Measurements from ENCODE around the gene DUSP22.

Gene DUSP22

GRCh38 chr6:386688-387266 lies 94.5 kb downstream of the DUSP22 start:
- H3K4me3 ChIP-seq (ENCODE audit: low read depth, low read length): no peak overlapping the region
- peaks cover 49% of the 10 kb centered on the region for H3K27me3 ChIP-seq (ENCODE audit: insufficient read depth, low read length)
- no peaks in the 10 kb centered on the region for H3K79me2 ChIP-seq (ENCODE audit: control insufficient read depth, insufficient read depth, low read length, unreplicated experiment)
- no peak overlapping the region for H2AFZ ChIP-seq (ENCODE audit: low read length, unreplicated experiment)
- no peak overlapping the region for H3K27ac ChIP-seq (ENCODE audit: low read depth, low read length)
- peaks cover 9% of the 10 kb centered on the region for H3K4me1 ChIP-seq (ENCODE audit: control insufficient read depth, insufficient read depth, low read length, unreplicated experiment)
- H3K36me3 ChIP-seq (ENCODE audit: insufficient read depth, low read length): no peaks in the 10 kb centered on the region

DNA sequence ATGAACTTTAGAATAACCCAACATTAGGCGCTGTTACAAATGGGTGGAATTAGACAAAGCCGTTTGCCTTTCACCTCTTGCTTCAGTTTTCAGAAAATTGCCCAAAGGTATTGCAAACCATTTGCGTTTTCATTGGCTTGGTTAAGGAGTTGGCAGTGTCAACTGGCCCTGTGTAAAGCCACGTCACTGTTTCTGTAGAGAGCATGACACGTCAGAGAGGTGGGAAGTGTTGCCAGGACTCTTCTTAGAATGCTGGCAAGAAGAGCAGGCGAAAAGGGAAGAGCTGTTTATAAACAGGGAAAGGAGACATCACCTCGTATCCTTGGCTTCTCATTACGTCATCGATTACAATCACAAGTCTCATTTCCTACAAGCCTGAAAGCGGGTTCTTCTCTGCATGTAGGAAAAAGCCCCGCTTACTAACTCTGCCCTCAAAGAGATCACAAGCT lies 95.0 kb downstream of the DUSP22 start:
- H3K79me2 ChIP-seq (ENCODE audit: control insufficient read depth, insufficient read depth, low read length, unreplicated experiment): no peaks in the 10 kb centered on the region
- no peak overlapping the region for H2AFZ ChIP-seq (ENCODE audit: low read length, unreplicated experiment)
- no peak overlapping the region for H3K4me3 ChIP-seq (ENCODE audit: low read depth, low read length)
- H3K27ac ChIP-seq (ENCODE audit: low read depth, low read length): no peak overlapping the region
- no peaks in the 10 kb centered on the region for H3K36me3 ChIP-seq (ENCODE audit: insufficient read depth, low read length)
- peaks cover 50% of the 10 kb centered on the region for H3K27me3 ChIP-seq (ENCODE audit: insufficient read depth, low read length)
- H3K4me1 ChIP-seq (ENCODE audit: control insufficient read depth, insufficient read depth, low read length, unreplicated experiment): peaks cover 10% of the 10 kb centered on the region

DNA sequence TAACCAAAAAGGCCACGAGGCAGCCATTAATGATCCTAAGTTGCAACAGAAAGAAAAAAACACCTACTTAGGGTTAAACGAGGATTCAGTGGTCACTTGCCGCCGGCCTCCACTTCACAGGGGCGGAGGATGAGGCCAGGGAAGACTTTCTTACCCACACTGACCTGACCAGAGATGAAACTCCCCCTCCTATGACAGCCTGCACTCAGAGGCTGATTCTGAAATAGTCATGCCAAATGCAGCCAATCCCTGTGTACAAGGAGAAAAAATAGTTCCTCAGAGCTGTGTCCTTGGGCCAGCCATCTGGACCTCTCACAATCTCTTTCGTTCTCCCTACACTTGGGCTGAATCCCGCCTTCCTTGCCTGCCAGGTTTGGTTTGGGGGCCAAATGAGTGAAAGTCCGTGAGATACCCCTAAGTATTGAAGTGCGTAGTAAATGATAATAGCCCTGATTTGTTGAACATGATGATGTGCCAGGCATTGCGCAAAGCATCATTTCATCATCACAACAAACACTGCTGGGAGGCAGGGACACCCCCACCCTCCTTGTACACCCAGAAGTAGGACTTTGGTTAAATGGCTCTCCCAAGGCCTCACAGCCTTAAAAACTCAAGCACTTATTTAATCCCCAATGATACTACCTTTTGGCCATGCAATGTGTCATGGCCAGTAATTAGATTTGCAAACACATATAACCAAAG lies 96.1 kb downstream of the DUSP22 start:
- Histone ChIP-seq H2AFZ (ENCODE audit: low read length, unreplicated experiment) (no peak overlapping the region), H3K27me3 (ENCODE audit: insufficient read depth, low read length) (peaks cover 60% of the 10 kb centered on the region), H3K4me1 (ENCODE audit: control insufficient read depth, insufficient read depth, low read length, unreplicated experiment) (peaks cover 10% of the 10 kb centered on the region), H3K4me3 (ENCODE audit: low read depth, low read length) (no peak overlapping the region), H3K36me3 (ENCODE audit: insufficient read depth, low read length) (no peaks in the 10 kb centered on the region), H3K27ac (ENCODE audit: low read depth, low read length) (no peak overlapping the region), H3K79me2 (ENCODE audit: control insufficient read depth, insufficient read depth, low read length, unreplicated experiment) (no peaks in the 10 kb centered on the region)

DNA sequence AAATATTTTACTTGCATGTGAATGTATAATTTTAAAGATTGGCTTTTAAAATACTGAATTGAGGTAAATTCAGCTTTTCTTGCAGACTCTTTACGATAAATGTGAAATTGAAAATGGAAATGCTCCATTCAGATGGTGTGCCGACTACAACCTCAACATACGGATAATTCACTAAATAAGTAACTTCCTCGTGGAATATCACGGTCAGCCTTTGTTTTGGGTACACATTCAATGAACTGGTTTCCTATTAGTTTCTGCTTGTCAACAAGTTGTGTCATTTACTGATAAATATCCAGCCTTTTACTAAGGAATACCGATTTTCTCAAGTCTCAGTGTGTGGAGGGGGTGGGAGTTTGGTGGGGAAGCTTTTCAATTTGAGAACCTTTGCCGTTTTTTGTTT lies 96.9 kb downstream of the DUSP22 start:
- Histone ChIP-seq H3K4me1 (ENCODE audit: control insufficient read depth, insufficient read depth, low read length, unreplicated experiment) (peaks cover 5% of the 10 kb centered on the region), H3K79me2 (ENCODE audit: control insufficient read depth, insufficient read depth, low read length, unreplicated experiment) (no peaks in the 10 kb centered on the region), H3K36me3 (ENCODE audit: insufficient read depth, low read length) (no peaks in the 10 kb centered on the region), H3K27me3 (ENCODE audit: insufficient read depth, low read length) (peaks cover 68% of the 10 kb centered on the region), H3K4me3 (ENCODE audit: low read depth, low read length) (no peak overlapping the region), H3K27ac (ENCODE audit: low read depth, low read length) (no peak overlapping the region), H2AFZ (ENCODE audit: low read length, unreplicated experiment) (no peak overlapping the region)

GRCh38 chr6:389622-390021 lies 97.3 kb downstream of the DUSP22 start:
- H3K4me1 ChIP-seq (ENCODE audit: control insufficient read depth, insufficient read depth, low read length, unreplicated experiment): peaks cover 5% of the 10 kb centered on the region
- H3K27ac ChIP-seq (ENCODE audit: low read depth, low read length): no peak overlapping the region
- peaks cover 68% of the 10 kb centered on the region for H3K27me3 ChIP-seq (ENCODE audit: insufficient read depth, low read length)
- H3K36me3 ChIP-seq (ENCODE audit: insufficient read depth, low read length): no peaks in the 10 kb centered on the region
- H3K79me2 ChIP-seq (ENCODE audit: control insufficient read depth, insufficient read depth, low read length, unreplicated experiment): no peaks in the 10 kb centered on the region
- no peak overlapping the region for H3K4me3 ChIP-seq (ENCODE audit: low read depth, low read length)
- no peak overlapping the region for H2AFZ ChIP-seq (ENCODE audit: low read length, unreplicated experiment)

DNA sequence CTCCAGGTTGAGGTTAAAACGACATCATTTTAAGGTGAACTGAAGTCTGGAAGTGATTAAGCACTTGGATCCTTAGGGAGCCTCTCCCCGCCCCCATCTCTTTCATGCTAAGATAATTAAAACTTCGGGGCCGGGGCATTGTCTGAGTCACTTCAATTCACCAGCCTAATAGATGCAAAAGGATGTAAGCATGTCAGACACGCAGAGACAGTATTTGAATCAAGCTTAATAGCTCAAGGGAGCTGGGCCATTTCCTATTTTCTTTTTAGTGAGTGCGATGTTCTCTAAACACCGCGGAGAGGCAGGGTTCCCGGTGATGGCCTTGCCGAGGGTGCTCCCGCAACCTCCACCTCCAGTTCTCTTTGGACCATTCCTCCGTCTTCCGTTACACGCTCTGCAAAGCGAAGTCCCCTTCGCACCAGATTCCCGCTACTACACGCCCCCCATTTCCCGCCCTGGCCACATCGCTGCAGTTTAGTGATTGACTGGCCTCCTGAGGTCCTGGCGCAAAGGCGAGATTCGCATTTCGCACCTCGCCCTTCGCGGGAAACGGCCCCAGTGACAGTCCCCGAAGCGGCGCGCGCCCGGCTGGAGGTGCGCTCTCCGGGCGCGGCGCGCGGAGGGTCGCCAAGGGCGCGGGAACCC lies 98.7 kb downstream of the DUSP22 start:
- Histone ChIP-seq H3K27ac (ENCODE audit: low read depth, low read length) (no peak overlapping the region), H3K27me3 (ENCODE audit: insufficient read depth, low read length) (peaks cover 73% of the 10 kb centered on the region), H3K36me3 (ENCODE audit: insufficient read depth, low read length) (no peaks in the 10 kb centered on the region), H2AFZ (ENCODE audit: low read length, unreplicated experiment) (peak overlapping the region; percentile 60), H3K4me3 (ENCODE audit: low read depth, low read length) (peak overlapping the region; percentile 73), H3K79me2 (ENCODE audit: control insufficient read depth, insufficient read depth, low read length, unreplicated experiment) (no peaks in the 10 kb centered on the region), H3K4me1 (ENCODE audit: control insufficient read depth, insufficient read depth, low read length, unreplicated experiment) (peaks cover 5% of the 10 kb centered on the region)

- H3K4me3 ChIP-seq (ENCODE audit: low read depth, low read length): peak within 1 kb of the TSS; percentile 73
- no peaks in the 10 kb centered on the region for H3K36me3 ChIP-seq (ENCODE audit: insufficient read depth, low read length)
- H3K27ac ChIP-seq (ENCODE audit: low read depth, low read length): no peak within 1 kb of the TSS
- H3K79me2 ChIP-seq (ENCODE audit: control insufficient read depth, insufficient read depth, low read length, unreplicated experiment): no peaks in the 10 kb centered on the region
- H3K4me1 ChIP-seq (ENCODE audit: control insufficient read depth, insufficient read depth, low read length, unreplicated experiment): peaks cover 5% of the 10 kb centered on the region
- H3K27me3 ChIP-seq (ENCODE audit: insufficient read depth, low read length): peaks cover 76% of the 10 kb centered on the region
- H2AFZ ChIP-seq (ENCODE audit: low read length, unreplicated experiment): peak within 1 kb of the TSS; percentile 60
These were observed 99.5 kb downstream of the DUSP22 start, which contains the start of gene IRF4 for GRCh38 chr6:391559-392440. Gene IRF4 (plus strand): TSS chr6:391752. CDS start chr6:393153, 1,401 bp downstream.

GRCh38 chr6:392441-393390 lies 100.4 kb downstream of the DUSP22 start:
- Histone ChIP-seq H3K4me1 (ENCODE audit: control insufficient read depth, insufficient read depth, low read length, unreplicated experiment) (peaks cover 5% of the 10 kb centered on the region), H2AFZ (ENCODE audit: low read length, unreplicated experiment) (no peak overlapping the region), H3K27me3 (ENCODE audit: insufficient read depth, low read length) (peaks cover 85% of the 10 kb centered on the region), H3K4me3 (ENCODE audit: low read depth, low read length) (peak overlapping the region; percentile 73), H3K79me2 (ENCODE audit: control insufficient read depth, insufficient read depth, low read length, unreplicated experiment) (no peaks in the 10 kb centered on the region), H3K36me3 (ENCODE audit: insufficient read depth, low read length) (no peaks in the 10 kb centered on the region), H3K27ac (ENCODE audit: low read depth, low read length) (no peak overlapping the region)

DNA sequence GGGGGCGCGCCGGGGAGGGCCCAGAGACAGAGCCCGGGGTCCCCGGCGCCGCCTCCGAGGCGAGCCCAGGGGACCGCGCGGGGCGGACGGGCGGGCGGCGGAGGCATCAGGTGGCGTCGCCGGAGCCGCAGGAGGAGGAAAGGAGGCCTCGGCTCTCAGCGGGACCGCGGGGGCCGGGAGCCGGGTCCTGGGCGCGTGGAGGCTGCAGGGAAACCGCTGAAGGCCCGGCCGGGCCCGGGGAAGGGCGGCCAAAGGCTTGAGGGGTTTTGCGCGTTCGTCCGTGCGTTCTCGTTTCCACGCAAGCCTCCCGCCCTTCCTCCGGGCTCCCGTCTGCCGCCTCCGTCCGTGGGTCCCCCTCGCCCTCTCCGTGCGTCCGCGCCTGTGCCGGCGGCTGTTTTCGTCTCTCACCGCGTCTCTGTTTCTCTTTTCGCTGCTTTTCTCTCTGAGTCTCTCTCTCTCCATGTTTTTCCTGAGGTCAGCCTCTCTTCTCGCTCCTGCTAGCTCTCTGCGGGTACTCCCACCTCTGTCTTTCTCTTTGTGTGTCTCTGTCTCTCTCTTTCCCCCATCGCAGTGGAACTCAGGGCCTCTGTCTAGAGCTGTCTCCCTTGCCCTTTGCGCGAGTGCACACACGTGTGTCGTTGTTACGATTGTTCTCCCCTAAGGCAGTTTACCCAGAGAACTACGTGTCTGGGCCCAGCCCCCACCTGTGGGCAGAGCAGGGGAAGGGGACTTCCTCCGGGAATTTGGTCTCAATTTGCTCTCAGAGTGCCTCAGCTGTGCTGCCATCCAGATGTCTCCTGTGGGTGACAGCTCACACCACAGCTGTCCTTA lies 101.3 kb downstream of the DUSP22 start:
- H3K36me3 ChIP-seq (ENCODE audit: insufficient read depth, low read length): no peaks in the 10 kb centered on the region
- H3K27me3 ChIP-seq (ENCODE audit: insufficient read depth, low read length): peaks cover 88% of the 10 kb centered on the region
- no peak overlapping the region for H3K27ac ChIP-seq (ENCODE audit: low read depth, low read length)
- H3K4me1 ChIP-seq (ENCODE audit: control insufficient read depth, insufficient read depth, low read length, unreplicated experiment): peaks cover 5% of the 10 kb centered on the region
- H3K79me2 ChIP-seq (ENCODE audit: control insufficient read depth, insufficient read depth, low read length, unreplicated experiment): no peaks in the 10 kb centered on the region
- no peak overlapping the region for H3K4me3 ChIP-seq (ENCODE audit: low read depth, low read length)
- H2AFZ ChIP-seq (ENCODE audit: low read length, unreplicated experiment): no peak overlapping the region

All from ACC112 (cell line).